ENCODE results near the gene DONSON. TPM values are rescaled to one million over a fixed set of nuclear protein-coding genes. Genes with fewer than 3 reads are reported as not detected.
A peak's percentile ranks its signal among the peaks of the same experiment; 100 is the strongest.
"Not testable (repeated sequence)": the region's sequence is repeated elsewhere in the genome, so short reads cannot be mapped to it uniquely, and the experiment has no call there.

The DONSON gene, protein sequence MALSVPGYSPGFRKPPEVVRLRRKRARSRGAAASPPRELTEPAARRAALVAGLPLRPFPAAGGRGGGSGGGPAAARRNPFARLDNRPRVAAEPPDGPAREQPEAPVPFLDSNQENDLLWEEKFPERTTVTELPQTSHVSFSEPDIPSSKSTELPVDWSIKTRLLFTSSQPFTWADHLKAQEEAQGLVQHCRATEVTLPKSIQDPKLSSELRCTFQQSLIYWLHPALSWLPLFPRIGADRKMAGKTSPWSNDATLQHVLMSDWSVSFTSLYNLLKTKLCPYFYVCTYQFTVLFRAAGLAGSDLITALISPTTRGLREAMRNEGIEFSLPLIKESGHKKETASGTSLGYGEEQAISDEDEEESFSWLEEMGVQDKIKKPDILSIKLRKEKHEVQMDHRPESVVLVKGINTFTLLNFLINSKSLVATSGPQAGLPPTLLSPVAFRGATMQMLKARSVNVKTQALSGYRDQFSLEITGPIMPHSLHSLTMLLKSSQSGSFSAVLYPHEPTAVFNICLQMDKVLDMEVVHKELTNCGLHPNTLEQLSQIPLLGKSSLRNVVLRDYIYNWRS
- total RNA-seq = 1 to 10 TPM; 5.1 to 7.1 TPM
- long read RNA-seq, donor 1, partial matches to known transcripts = 0 of 6 reads
- long read RNA-seq, donor 1, other reads (novel, unspliced or antisense) = 4 of 6 reads
- long read RNA-seq, donor 2, partial matches to known transcripts = 1 of 1 reads
- long read RNA-seq, donor 2, other reads (novel, unspliced or antisense) = 0 of 1 reads

DNA sequence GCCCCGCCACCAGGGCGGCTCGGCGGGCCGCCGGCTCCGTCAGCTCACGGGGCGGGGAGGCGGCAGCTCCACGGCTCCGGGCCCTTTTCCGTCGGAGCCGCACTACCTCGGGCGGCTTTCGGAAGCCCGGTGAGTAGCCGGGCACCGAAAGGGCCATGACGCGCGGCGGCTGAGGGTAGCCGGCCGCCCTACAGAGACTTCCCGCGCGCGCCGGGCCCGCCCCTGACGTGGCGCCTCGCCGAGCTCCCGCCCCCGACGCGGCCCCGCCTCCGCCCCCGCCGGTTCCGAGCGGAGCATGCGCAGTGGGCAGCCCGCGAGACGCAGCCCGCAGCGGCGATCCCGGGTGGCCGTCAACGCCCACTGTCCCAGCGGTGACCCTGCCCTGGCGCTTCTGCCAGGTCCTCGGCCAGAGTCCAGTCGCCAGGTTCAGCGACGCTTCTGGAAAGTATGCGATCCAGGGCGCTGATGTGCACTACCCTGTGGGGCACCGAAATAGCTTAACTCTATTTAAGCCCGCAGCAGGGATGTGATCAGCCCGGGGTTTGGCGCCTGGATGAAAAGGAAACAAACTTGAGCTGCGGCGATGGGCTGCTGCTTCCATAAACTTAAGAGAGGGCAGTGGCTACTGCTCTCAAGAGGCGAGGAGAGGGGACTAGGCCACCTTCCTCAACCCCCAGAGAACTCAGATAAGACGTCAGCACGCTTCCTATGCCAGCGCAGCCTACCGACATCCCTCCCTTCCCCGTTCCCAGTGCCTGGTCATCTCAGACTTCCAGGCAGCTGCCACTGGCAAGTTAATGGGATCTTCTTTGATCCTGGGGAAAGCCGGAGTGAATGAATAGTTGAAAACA, at the start of gene DONSON:
Gene DONSON, minus strand, starts transcription at position 200 of the 851 bp plus-strand sequence. Its CDS starts 43 bp downstream, at position 157.
- intact Hi-C loops (cut with DNase I) = no loop called here
- peak; percentile 97 for DNase-seq (ENCODE audit: low spot score)

DNA sequence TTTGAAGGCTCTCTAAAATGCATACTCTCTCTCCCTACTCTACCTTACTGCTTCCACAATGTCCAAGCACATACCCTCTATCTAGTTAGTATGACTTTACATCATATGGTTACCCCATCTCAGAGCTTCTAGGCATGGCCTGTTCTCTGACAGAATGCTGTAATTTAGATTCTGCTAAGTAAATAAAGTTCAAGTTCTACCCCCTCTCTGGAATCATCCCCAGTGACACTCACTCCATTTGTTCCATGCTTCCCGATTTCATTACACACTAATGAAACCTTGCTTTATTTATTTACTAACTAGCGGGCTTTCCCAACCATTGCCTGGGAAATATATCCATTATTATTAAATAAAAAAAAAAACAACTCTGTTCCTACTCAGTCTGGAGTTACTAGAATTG, 45.8 kb upstream of the DONSON start:
- DNase-seq (ENCODE audit: low spot score) = no peak
- intact Hi-C loops (cut with DNase I) = no loop called here

DNA sequence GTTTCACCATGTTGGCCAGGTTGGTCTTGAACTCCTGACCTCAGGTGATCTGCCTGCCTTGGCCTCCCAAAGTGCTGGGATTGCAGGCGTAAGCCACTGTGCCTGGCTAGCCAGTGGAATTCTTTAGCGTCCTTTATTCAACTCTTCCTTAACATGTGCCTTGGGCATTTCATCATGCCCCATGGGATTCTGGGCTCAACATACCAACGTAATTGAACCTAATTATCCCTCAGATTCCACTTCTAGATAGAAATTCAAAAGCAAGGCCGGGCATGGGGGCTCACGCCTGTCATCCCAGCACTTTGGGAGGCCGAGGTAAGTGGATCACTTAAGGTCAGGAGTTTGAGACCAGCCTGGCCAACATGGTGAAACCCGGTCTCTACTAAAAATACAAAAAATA, 37.7 kb upstream of the DONSON start:
- intact Hi-C loops (cut with DNase I); DNase-seq (ENCODE audit: low spot score): not testable (repeated sequence)

DNA sequence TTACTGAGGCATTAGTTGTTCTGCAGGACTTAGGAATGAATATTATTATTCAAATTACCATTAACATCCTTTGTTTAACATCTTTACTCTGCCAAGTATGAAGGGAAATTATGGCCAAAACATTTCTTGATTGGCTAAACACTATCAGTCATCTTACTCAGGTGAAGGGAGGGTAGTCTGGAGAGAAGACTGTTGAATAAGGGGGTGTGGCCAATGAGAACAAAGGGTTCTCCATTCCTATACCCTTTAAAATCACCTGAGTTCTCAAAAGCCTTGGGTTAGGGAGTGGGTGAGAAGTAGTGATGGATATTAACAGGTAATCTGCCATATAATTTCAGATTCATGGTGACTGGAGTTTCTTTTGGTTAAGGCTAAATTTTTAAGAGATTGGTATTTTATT, 33.8 kb upstream of the DONSON start:
- DNase-seq (ENCODE audit: low spot score) = no peak
- intact Hi-C loops (cut with DNase I) = no loop called here

DNA sequence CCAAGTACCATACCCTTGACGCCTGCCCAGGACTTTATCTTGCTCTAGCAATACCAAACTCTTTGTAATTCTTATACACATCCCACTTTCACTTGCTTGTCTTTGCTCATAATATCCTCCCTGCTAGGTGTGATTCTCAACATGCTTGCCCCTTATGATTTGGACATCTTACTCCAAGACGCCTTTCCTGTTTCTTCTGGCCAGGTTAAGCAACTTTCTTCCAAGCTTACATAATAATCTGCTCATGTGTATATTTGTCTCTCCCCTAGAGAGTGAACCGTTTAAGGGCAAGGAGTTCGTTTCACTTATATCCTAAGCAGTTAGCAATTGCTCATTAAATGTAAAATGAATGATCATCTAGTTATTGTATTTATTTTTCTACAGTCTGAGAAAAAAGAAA, 31.2 kb upstream of the DONSON start:
- no peak for DNase-seq (ENCODE audit: low spot score)
- intact Hi-C loops (cut with DNase I) = no loop called here

DNA sequence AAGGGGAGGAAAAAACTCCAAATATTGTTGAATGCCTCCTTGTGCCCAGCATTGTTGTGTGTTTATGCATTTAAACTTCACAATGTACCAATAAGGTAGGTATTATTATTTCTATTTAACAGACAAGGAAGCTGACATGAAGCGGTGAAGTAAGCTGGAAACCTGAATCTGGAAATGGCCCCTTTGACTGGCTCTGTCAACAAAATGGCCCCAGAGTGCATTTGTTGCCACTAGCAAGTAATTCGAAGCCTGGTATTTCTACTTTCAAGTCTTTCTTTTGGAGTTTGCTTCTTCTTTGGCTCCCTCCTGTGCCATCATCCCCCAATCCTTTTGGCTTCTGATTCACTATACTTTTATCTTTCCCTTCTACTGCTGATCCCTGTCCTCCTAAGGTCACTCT, 29.9 kb upstream of the DONSON start:
- intact Hi-C loops (cut with DNase I) = no loop called here
- no peak for DNase-seq (ENCODE audit: low spot score)

DNA sequence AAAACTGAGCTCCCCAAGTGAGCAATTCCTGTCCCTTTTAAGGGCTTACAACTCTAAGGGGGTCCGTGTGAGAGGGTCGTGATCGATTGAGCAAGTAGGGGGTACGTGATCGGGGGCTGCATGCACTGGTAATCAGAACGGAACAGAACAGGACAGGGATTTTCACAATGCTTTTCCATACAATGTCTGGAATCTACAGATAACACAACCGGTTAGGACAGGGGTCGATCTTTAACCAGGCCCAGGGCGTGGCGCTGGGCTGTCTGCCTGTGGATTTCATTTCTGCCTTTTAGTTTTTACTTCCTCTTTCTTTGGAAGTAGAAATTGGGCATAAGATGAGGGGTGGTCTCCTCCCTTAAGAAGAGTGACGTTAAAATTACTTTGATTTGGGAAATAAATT, 29.1 kb upstream of the DONSON start:
- DNase-seq (ENCODE audit: low spot score); intact Hi-C loops (cut with DNase I): not testable (repeated sequence)

DNA sequence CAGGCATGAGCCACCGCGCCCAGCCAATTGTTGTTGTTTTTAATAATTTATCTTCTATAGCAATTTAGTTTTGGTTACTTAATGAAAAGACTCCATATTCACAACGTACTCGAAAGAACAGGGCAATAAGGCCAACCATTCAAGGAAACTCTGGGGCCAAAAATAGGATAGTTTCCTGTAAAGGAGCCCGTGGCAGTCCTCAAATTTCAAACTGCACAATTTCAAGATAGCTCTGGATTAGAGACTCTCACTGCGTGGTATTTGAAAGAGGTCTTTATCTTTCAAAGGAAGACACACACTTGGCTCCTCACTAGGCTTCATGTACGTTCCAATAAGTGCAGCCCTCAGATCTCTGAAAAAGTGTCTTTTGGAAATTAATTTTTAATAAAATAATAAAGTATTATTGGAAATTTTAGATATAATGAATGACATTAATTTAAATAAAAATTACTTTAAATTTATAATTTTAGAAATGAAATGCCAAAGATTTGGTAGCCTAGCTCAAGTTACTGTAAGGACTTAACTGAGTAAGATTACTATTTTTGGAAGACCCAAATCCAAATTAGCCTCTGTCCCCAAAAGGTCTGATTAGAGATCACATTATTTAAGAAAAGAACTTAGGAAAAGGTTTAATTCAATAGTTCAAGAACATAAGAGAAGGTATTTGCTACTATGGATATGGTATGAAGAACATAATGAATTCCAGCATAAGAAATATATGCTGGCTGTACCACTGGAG, 22.7 kb upstream of the DONSON start:
- no peak for DNase-seq (ENCODE audit: low spot score)
- intact Hi-C loops (cut with DNase I) = no loop called here

DNA sequence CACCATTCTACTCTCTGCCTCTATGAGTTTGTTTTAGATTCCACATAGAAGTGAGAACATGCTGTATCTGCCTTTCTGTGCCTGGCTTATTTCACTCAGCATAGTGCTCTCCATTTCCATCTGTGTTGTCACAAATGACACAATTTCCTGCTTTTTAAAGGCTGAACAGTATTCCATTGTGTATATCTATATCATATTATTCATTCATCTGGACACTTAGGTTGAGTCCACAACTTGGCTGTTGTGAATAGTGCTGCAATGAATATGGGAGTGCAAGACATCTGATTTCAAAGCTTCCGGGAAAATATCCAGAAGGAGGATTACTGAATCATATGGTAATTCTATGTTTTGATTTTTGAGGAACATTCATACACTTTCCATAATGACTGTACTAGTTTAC, 20.1 kb upstream of the DONSON start:
- no peak for DNase-seq (ENCODE audit: low spot score)
- intact Hi-C loops (cut with DNase I) = no loop called here

DNA sequence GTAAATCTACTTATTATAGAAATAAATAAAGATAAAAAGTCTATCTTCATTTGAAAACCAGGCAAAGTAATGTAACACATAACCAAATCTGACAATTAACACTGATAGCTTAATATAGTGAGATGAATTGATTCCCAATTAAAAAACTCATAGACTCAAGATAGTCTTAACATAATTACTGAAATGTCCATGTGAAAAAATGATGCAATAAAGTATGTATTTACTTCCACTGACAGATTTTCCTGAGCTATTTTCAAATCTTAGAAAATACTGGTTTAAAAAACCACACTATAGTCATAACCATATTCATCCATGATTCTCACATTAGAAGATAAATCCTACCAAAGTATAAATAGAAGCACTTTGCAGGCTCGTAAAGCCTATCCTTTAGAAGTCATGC, 9.6 kb upstream of the DONSON start:
- DNase-seq (ENCODE audit: low spot score) = no peak

DNA sequence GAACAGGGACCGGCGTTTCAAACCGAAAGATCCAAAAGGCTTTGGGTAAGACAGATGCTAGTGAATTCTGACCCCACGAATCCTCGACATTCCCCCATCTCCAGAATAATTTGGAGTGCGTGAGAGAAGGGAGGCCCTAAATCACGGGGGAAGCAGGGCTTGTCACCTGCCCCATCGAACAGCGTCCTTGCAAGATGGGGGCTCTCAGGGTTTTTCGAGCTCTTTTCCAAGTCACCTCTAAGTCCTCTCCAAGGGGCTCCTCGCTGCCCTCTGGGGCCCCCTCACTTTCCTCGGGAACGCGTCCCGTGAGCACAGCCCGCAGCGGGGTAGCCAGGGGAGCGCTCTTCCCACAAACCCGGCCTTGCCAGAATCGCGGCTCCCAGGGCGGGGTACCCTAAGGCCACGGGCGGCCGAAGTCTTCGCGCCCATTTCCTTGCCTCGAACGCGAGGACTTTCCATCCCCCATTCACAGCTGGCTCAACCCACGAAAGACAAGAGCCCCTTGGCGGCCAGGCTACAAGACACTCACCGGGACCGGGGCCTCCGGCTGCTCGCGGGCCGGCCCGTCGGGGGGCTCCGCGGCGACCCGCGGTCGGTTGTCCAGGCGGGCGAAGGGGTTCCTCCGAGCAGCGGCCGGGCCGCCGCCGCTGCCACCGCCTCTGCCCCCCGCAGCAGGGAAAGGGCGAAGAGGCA, 546 bp downstream of the DONSON start:
- peak; percentile 82 for DNase-seq (ENCODE audit: low spot score)
- intact Hi-C loops (cut with DNase I) = no loop called here

More for the DNA sequence above, 9.6 kb upstream of the DONSON start:
- intact Hi-C loops (cut with DNase I) = no loop called here

DNA sequence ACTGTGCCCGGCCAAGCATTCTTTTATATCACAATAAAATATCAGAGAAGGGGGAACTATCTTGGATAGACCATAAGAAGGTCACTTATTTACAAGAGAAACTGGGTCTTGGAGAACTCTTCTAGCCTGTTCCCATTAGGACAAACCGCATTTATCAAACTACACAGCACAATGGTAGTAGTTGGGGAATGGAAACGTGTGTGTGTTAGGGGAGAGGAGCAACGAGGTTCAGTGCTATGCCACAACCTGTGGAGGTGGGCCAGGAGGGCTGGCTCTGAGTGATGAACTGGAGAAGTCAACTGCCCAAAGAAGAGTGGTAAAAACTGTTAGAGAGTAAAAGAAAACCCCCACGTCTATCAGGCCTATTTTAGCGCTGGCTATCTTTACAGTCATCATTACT, 1.6 kb downstream of the DONSON start:
- intact Hi-C loops (cut with DNase I) = no loop called here
- DNase-seq (ENCODE audit: low spot score) = no peak

DNA sequence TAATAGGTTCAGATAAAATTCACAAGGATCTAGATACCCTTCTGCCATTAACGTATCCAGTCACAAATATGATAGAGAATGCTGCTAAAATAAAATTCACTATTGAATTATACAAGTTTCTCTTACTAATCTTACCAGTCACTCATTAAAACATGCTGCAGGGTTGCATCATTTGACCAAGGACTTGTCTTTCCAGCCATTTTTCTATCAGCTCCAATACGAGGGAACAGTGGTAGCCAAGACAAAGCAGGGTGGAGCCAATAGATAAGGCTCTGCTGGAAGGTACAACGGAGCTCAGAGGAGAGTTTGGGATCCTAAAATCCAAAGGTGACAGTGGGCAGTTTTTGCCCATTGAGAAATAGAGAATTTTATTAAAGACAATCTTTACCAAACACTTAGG, 4.0 kb downstream of the DONSON start:
- no peak for DNase-seq (ENCODE audit: low spot score)
- intact Hi-C loops (cut with DNase I) = no loop called here

DNA sequence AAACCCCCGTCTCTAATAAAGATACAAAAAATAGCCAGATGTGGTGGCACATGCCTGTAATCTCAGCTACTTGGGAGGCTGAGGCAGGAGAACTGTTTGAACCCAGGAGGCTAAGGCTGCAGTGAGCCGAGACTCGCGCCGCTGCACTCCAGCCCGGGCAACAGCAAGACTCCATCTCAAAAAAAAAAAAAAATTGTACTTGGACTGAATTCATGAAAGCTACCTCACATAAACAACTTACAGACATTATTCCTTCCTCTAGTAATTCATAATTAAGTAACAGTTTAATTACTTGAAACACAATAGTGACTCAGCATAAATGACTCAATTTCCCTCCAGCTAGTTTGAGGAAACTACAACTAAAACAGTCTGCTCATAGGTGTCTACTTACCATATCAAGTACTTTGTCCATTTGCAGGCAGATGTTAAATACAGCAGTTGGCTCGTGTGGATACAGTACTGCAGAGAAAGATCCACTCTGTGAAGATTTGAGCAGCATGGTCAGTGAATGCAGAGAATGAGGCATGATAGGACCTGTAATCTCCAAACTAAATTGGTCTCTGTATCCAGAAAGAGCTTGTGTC, 9.4 kb downstream of the DONSON start:
- intact Hi-C loops (cut with DNase I) = no loop called here

DNA sequence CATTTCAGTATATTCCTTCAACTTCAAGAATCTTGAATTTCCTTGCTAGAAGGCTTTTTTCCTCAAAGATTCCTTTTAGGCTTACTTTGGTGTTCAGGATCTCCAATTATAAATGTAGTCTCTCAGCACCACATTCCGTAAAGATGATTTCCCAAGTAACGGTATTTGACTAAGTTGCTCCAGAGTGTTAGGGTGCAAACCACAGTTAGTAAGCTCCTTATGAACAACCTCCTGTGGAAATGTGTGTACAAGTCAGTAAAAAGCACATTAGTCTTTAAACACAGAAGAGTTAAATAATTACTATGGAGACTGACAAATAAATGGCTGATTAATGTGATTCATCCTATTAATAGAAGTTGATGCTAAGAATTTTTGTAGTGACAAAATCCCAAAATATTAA, 10.3 kb downstream of the DONSON start:
- intact Hi-C loops (cut with DNase I) = no loop called here
- DNase-seq (ENCODE audit: low spot score) = no peak

More for the DNA sequence above, 9.4 kb downstream of the DONSON start:
- DNase-seq (ENCODE audit: low spot score) = no peak

DNA sequence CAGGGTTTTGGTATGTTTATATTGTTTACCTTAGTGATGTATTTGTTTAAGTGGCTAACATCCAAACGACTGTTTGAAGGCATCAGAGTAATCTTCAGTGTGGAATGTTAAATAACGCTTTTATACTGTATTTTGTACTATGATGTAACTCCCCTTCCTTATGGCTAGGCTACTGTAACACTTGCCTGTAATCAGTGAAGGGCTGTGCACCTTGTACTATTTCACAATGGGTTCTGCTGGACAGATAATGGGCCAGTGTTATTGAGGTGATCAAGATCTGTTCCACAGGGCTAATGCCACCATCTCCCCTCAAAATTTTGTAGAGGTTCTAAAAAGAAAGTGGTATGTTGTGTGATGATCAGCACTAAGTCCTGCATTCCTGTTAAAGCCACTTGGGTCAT, 11.7 kb downstream of the DONSON start:
- DNase-seq (ENCODE audit: low spot score); intact Hi-C loops (cut with DNase I): not testable (repeated sequence)

DNA sequence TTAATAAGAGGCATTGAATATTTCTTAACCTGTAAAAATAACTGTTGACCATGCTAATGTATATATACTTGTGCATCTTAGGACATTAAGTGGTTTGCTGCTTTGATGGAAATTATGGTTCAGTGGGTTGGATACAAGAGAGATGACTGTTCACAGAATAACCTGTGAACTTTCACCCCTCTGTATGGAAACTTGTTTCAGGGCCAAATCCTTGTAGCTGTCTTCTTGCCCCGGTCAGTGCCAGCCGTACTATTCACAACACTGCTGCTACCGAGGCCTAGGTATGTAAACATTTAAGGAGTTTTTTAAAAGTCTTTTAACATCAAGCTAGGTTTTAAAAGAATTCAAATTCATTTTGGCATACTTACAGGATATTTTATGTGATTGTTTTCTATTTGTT, 16.1 kb downstream of the DONSON start:
- intact Hi-C loops (cut with DNase I) = no loop called here
- no peak for DNase-seq (ENCODE audit: low spot score)

DNA sequence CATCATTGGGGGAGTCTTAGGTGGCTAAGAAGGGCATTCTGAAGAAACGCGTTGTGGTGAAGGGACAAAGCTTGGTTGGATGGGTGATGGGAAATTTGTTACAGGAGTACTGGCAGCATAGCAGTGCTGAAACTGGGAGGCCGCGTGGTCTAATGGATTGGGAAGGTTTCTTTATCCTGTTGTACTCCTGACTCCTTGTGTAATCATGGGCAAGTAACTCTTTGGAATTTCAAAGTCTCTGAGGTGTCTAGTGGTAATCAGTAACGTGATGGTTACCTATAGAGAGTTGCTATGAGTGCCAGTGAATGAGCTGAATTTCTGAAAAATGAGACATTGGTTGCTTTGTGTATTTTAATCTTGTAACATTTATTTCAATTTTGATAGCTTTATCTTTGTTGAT, 18.5 kb downstream of the DONSON start:
- intact Hi-C loops (cut with DNase I) = no loop called here
- no peak for DNase-seq (ENCODE audit: low spot score)
